Right lobe of liver (tissue), 4 donors: ENCODE results near the gene NCKAP5.

ENCODE experiments used
- CTCF ChIP-seq, 4 donors: fragments of 200-600 bp in 3 of 4; fragments of 450-650 bp in 1 of 4; IDR thresholded peaks; one replicate each; pipeline versions ENCODE4 v1.5.1 to v1.8.0; 2016 to 2022; ENCODE audit warnings: antibody characterized with exemption in 4 of 4, mild to moderate bottlenecking in 2 of 4
- POLR2A ChIP-seq: fragments of 450-650 bp; IDR thresholded peaks from one replicate; pipeline ENCODE4 v1.6.1; 2017; ENCODE audit warnings: antibody characterized with exemption, mild to moderate bottlenecking
- donor health status: DM: no; HTN: no; CAD: no.
- donor health status: DM: no; HTN: no; CAD: no.
- donor health status: DM: no; HTN: yes; CAD: no.

DNA sequence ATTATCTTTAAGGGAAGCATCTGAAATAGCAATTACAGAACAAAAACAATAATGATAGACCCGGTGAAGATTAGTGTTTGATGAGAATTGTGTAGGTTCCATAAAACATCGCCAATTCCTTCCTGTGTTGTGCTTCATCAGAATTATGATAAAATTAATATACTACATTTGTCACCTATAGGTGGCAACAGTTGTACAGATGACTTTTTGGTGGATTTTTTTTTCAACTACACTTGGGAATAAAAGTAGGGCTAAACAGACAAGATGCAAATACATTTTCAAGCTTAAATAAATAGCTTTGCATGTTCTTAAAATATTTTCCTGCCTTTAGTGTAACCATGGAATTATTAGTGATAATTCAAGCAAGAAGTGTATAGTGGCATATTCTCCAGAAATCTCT is 891.3 kb downstream of the NCKAP5 start:
- peak in 2 of 4 donors; percentile 13 to 26 for TF ChIP-seq CTCF (IDR thresholded peaks at IDR 0.05)
- no peak for TF ChIP-seq POLR2A
